HL-60 (cell line): ENCODE data around the gene THAP12.

Experiments
- DNase-seq, 2 experiments: peaks; one replicate each; pipeline ENCODE4 v3.0.0-alpha.2; 2010 to 2020; ENCODE audit warnings: low read depth in 1 of 2, low spot score in 1 of 2
- H3K27ac ChIP-seq: fragments of 250-450 bp; sonication (Bioruptor Pico); replicated peaks from 2 replicates; pipeline ENCODE4 v1.5.1; 2020; ENCODE audit warnings: mild to moderate bottlenecking, moderate library complexity
- H3K27me3 ChIP-seq: fragments of 250-450 bp; sonication (Bioruptor Pico); 2 replicates; pipeline ENCODE4 v1.5.1; 2021; ENCODE audit warnings: mild to moderate bottlenecking, moderate library complexity; ENCODE audit not compliant: insufficient read depth, poor library complexity, severe bottlenecking
- H3K4me3 ChIP-seq: replicated peaks from 2 replicates; pipeline ENCODE4 v1.5.1; 2011; ENCODE audit warnings: mild to moderate bottlenecking, control low read depth, low read length; ENCODE audit not compliant: insufficient read depth
- GABPA ChIP-seq: IDR thresholded peaks from 2 replicates; pipeline ENCODE4 v1.6.1; 2012; ENCODE audit warnings: low read depth
- POLR2AphosphoS5 ChIP-seq: IDR thresholded peaks from 2 replicates; pipeline ENCODE4 v1.6.1; 2012; ENCODE audit warnings: low read depth
- SPI1 ChIP-seq: IDR thresholded peaks from 2 replicates; pipeline ENCODE4 v1.6.1; 2012; ENCODE audit warnings: low read depth, mild to moderate bottlenecking, borderline replicate concordance
- TF ChIP-seq, protein P1 (sequence below): IDR thresholded peaks from one replicate; pipeline ENCODE4 v1.5.1; 2011; ENCODE audit warnings: low read length, control low read depth, inconsistent platforms; ENCODE audit not compliant: insufficient read depth
- TF ChIP-seq, protein P2 (sequence below): IDR thresholded peaks from 2 replicates; pipeline ENCODE4 v1.6.1; 2012; ENCODE audit warnings: low read depth; ENCODE audit not compliant: insufficient replicate concordance

THAP12 gene

DNA sequence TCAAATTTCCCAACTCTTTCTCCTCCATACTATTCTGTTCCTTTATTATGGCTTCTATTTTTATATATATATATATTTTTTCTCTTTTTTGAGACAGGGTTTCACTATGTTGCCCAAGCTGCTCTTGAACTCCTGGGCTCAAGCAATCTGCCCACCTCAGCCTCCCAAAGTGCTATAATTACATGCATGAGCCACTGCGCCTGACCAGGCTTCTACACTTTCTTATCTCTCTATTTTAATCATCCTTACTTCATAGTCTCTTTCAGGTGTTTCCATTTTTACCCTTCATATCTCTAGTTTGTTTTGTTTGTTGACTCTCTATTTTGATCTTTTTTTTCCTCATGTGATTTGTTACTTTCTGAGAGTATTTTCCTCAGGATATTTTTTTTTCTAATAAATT, 20.0 kb upstream of the THAP12 start:
- Histone ChIP-seq H3K27me3 (no peaks in the 10 kb centered on the region), H3K27ac (no peak overlapping the region), H3K4me3 (no peak overlapping the region)
- DNase-seq = no peak
- TF ChIP-seq GABPA (no peak), POLR2AphosphoS5 (no peak), SPI1 (no peak)
- TF ChIP-seq, protein P1, sequence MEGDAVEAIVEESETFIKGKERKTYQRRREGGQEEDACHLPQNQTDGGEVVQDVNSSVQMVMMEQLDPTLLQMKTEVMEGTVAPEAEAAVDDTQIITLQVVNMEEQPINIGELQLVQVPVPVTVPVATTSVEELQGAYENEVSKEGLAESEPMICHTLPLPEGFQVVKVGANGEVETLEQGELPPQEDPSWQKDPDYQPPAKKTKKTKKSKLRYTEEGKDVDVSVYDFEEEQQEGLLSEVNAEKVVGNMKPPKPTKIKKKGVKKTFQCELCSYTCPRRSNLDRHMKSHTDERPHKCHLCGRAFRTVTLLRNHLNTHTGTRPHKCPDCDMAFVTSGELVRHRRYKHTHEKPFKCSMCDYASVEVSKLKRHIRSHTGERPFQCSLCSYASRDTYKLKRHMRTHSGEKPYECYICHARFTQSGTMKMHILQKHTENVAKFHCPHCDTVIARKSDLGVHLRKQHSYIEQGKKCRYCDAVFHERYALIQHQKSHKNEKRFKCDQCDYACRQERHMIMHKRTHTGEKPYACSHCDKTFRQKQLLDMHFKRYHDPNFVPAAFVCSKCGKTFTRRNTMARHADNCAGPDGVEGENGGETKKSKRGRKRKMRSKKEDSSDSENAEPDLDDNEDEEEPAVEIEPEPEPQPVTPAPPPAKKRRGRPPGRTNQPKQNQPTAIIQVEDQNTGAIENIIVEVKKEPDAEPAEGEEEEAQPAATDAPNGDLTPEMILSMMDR = no peak
- TF ChIP-seq, protein P2, sequence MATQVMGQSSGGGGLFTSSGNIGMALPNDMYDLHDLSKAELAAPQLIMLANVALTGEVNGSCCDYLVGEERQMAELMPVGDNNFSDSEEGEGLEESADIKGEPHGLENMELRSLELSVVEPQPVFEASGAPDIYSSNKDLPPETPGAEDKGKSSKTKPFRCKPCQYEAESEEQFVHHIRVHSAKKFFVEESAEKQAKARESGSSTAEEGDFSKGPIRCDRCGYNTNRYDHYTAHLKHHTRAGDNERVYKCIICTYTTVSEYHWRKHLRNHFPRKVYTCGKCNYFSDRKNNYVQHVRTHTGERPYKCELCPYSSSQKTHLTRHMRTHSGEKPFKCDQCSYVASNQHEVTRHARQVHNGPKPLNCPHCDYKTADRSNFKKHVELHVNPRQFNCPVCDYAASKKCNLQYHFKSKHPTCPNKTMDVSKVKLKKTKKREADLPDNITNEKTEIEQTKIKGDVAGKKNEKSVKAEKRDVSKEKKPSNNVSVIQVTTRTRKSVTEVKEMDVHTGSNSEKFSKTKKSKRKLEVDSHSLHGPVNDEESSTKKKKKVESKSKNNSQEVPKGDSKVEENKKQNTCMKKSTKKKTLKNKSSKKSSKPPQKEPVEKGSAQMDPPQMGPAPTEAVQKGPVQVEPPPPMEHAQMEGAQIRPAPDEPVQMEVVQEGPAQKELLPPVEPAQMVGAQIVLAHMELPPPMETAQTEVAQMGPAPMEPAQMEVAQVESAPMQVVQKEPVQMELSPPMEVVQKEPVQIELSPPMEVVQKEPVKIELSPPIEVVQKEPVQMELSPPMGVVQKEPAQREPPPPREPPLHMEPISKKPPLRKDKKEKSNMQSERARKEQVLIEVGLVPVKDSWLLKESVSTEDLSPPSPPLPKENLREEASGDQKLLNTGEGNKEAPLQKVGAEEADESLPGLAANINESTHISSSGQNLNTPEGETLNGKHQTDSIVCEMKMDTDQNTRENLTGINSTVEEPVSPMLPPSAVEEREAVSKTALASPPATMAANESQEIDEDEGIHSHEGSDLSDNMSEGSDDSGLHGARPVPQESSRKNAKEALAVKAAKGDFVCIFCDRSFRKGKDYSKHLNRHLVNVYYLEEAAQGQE = no peak

DNA sequence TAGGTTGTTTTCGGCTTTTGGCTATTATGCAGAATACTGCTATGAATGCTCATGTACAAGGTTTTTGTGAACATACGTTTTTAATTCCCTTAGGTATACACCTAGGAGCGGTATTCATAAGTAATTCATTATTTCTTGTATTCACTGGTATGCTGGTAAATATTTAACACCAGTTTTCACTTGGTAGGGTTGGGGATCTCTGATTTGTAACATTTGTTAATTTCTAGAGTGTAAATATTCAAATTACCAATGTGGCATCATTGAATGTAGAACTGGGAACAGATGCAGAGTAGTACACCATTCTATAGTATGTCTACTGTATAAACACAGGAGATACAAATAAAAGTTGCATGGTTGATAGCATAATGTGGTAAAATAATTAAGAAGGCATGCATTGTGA, 16.5 kb upstream of the THAP12 start:
- TF ChIP-seq, protein P1 = no peak
- TF ChIP-seq GABPA (no peak), POLR2AphosphoS5 (no peak), SPI1 (no peak)
- TF ChIP-seq, protein P2 = no peak
- H3K27ac ChIP-seq = no peak overlapping the region
- H3K4me3 ChIP-seq = no peak overlapping the region
- no peak for DNase-seq
- H3K27me3 ChIP-seq = no peaks in the 10 kb centered on the region

DNA sequence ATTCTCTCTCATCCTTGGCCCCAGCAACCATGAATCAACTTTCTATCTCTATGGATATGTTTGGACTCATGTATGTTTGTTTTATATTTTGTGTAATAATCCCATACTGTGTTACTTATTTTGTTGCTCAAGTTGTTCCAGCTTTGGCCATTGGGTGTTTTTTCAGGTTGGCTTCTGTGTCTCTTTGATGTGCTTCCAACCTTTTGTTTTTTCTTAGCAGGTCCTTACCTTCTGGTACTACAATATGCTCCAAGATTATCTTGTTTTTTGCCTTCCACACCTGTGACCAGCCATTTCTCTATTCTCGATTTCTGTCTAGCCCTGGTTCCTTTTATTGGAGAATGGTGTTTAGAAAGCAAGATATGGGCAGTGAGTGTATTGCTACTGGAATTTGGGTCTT, 14.4 kb upstream of the THAP12 start:
- Histone ChIP-seq H3K4me3 (no peak overlapping the region), H3K27ac (no peak overlapping the region), H3K27me3 (no peaks in the 10 kb centered on the region)
- no peak for DNase-seq
- TF ChIP-seq, protein P2 = no peak
- TF ChIP-seq GABPA = no peak

DNA sequence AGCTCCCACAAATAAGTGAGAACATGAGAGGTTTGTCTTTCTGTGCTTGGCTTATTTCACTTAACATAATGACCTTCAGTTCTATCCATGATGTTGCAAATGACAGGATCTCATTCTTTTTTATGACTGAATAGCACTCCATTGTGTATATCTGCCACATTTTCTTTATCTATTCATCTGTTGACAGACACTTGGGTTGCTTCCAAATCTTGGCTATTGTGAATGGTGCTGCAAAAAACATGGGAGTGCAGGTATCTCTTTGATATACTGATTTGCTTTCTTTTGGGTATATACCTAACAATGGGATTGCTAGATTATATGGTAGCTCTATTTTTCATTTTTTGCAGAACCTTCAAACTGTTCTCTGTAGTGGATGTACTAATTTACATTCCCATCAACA, 13.5 kb upstream of the THAP12 start:
- no peak for DNase-seq
- no peak overlapping the region for H3K27ac ChIP-seq
- TF ChIP-seq, protein P2 = no peak
- no peak for TF ChIP-seq POLR2AphosphoS5
- TF ChIP-seq, protein P1 = no peak
- H3K4me3 ChIP-seq = no peak overlapping the region
- H3K27me3 ChIP-seq = no peaks in the 10 kb centered on the region
